ENCODE data around the gene IL12RB1. TPM values are rescaled to one million over a fixed set of nuclear protein-coding genes. Genes with fewer than 3 reads are reported as not detected.
"Not testable (repeated sequence)": the region's sequence is repeated elsewhere in the genome, so short reads cannot be mapped to it uniquely, and the experiment has no call there.

Gene IL12RB1
- total RNA-seq, 2 experiments from 2014 or later: 66.1 to 70.6 TPM

GRCh38 chr19:18057557-18057956 is 29.2 kb downstream of the IL12RB1 start:
- Mint-ChIP-seq H3K4me3 (no peak overlapping the region), H3K27ac (no peak overlapping the region)
- DNase-seq: no peak

DNA sequence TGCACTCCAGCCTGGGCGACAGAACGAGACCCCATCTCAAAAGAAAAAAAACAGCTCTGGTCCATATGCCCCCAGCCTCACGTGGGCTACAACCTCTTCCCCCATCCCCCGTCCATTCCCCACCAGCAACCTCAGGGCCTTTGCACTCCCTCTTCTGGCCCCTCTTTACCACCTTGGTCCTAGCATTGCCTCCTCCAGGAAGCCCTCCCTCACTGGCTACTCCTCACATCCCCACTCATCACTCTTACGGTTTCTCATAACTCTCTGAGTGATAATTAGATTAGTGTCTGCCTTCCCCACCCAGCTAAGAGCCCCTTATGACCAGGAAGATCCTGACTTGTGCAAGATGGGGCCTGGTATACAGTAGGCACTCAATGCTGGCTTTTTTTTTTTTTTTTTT is 30.8 kb downstream of the IL12RB1 start:
- Mint-ChIP-seq H3K27ac (no peak overlapping the region), H3K9me3 (no peaks in the 10 kb centered on the region), H3K36me3 (ENCODE audit: low read depth) (peaks cover 13% of the 10 kb centered on the region), H3K27me3 (peaks cover 1% of the 10 kb centered on the region), H3K4me1 (peaks cover 16% of the 10 kb centered on the region), H3K4me3 (no peak overlapping the region)
- POLR2A ChIA-PET: interaction anchor here (0.8 to 3.1 kb wide), 4 partner anchors 10 to 55 kb away, joined by 3 to 15 read pairs (median 6); no protein-coding TSS in a partner anchor
- no peak for DNase-seq
- CTCF ChIA-PET: interaction anchor here (0.6 to 7.7 kb wide), 7 partner anchors 31 to 197 kb away, joined by 3 to 51 read pairs (median 3); partner anchors contain the start of genes ARRDC2, CCDC124 and IL12RB1

More at GRCh38 chr19:18057557-18057956, 29.2 kb downstream of the IL12RB1 start:
- Mint-ChIP-seq H3K27me3 (no peaks in the 10 kb centered on the region), H3K4me1 (peaks cover 14% of the 10 kb centered on the region), H3K36me3 (ENCODE audit: low read depth) (peaks cover 22% of the 10 kb centered on the region), H3K9me3 (no peaks in the 10 kb centered on the region)
- ChIA-PET POLR2A (interaction anchor here (0.6 to 5.5 kb wide), 5 partner anchors 12 to 56 kb away, joined by 3 to 23 read pairs (median 3); partner anchors contain the start of gene ARRDC2), CTCF (interaction anchor here (0.5 to 7.7 kb wide), 6 partner anchors 8 to 120 kb away, joined by 3 to 51 read pairs (median 4); partner anchors contain the start of gene ARRDC2)

- Mint-ChIP-seq H3K36me3 (ENCODE audit: low read depth) (peaks cover 4% of the 10 kb centered on the region), H3K27ac (no peak overlapping the region), H3K4me3 (no peak overlapping the region), H3K4me1 (peaks cover 23% of the 10 kb centered on the region), H3K27me3 (peaks cover 6% of the 10 kb centered on the region), H3K9me3 (no peaks in the 10 kb centered on the region)
- ChIA-PET CTCF (no interaction called here), POLR2A (interaction anchor here (1.2 kb wide), 1 partner anchor 29 kb away, joined by 5 read pairs; no protein-coding TSS in a partner anchor)
- no peak for DNase-seq
Observed at GRCh38 chr19:18053576-18054219, 33.0 kb downstream of the IL12RB1 start.

DNA sequence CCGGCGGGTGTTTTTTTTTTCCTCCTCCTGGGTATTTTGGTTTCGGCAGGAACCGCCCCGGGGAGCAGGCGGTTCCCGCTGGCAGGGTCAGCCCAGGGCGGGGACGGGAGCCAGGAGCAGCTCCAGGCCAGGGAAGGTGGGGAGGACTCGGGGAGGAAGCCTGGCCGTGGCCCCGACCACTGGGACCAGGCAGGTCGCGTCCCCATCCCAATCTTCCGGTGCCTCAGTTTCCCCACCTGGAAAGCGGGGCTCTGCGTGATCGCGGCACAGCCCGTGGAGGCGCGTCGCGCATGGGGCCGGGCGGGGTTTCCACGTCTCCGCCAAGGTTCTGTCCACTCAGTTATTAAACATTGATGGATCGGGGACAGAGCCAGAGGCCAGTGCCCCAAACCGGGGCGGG is 34.8 kb downstream of the IL12RB1 start:
- no peak overlapping the region for H3K27ac Mint-ChIP-seq
- POLR2A ChIA-PET: interaction anchor here (0.8 kb wide), 1 partner anchor 52 kb away, joined by 3 read pairs; no protein-coding TSS in a partner anchor

DNA sequence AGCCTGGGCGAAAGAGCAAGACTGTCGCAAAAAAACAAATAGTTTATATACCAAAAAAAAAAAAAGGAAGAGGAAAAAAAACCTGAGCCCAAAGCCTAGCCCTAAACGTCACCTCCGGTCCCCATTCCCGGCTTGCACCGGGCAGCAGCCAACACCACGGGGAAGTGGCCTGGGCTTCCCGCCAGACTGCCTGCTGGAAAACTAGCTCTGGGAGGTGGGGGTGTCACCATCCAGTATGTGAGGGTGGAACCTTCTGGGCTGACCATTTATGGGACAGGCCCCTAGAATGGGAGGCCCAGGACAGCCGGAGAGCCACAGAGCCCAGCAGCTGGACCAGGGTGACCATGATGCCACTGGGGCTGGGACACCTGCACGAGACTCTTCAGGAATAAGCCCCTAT is 37.3 kb downstream of the IL12RB1 start:
- H3K4me1 Mint-ChIP-seq: peaks cover 36% of the 10 kb centered on the region

More for the DNA sequence above, 34.8 kb downstream of the IL12RB1 start:
- no peak for DNase-seq
- Mint-ChIP-seq H3K9me3 (no peaks in the 10 kb centered on the region), H3K4me1 (peaks cover 13% of the 10 kb centered on the region), H3K27me3 (peaks cover 6% of the 10 kb centered on the region), H3K4me3 (no peak overlapping the region), H3K36me3 (ENCODE audit: low read depth) (no peaks in the 10 kb centered on the region)
- CTCF ChIA-PET: interaction anchor here (1.0 kb wide), 1 partner anchor 44 kb away, joined by 5 read pairs; no protein-coding TSS in a partner anchor

DNA sequence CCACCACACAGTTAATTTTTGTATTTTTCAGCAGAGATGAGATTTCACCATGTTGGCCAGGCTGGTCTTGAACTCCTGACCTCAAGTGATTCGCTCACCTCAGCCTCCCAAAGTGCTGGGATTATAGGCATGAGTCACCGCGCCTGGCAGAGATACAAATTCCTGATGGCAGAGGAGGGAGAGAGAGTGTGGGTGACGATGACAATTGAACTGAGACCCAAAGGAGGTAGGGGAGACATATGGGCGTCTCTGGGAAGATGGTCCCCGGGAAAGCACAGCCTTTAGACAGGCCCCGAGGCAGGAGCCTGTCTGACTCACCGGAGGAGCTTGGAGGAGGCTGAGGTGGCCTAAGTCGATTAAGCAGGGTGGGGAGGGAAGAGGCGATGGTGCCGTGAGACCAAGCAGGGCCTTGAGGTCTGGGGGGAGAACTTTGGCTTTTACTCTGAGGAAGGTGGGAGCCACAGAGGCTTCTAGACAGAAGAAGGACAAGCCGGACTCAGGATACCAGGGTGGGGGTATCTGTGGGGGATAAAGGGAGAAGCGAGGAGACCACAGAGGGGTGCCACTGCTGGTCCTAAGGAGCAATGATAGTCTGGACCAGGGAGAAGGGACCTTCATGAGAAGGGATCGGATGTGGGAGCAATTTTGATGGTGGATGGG is 40.5 kb downstream of the IL12RB1 start:
- DNase-seq: no peak
- H3K27ac Mint-ChIP-seq: no peak overlapping the region

More for the DNA sequence above, 37.3 kb downstream of the IL12RB1 start:
- H3K4me3 Mint-ChIP-seq: no peak overlapping the region
- no peaks in the 10 kb centered on the region for H3K9me3 Mint-ChIP-seq
- no peak overlapping the region for H3K27ac Mint-ChIP-seq
- POLR2A ChIA-PET: interaction anchor here (1.0 kb wide), 1 partner anchor 9 kb away, joined by 3 read pairs; no protein-coding TSS in a partner anchor
- no peaks in the 10 kb centered on the region for H3K36me3 Mint-ChIP-seq (ENCODE audit: low read depth)
- DNase-seq: no peak
- H3K27me3 Mint-ChIP-seq: peaks cover 18% of the 10 kb centered on the region
- CTCF ChIA-PET: no interaction called here

DNA sequence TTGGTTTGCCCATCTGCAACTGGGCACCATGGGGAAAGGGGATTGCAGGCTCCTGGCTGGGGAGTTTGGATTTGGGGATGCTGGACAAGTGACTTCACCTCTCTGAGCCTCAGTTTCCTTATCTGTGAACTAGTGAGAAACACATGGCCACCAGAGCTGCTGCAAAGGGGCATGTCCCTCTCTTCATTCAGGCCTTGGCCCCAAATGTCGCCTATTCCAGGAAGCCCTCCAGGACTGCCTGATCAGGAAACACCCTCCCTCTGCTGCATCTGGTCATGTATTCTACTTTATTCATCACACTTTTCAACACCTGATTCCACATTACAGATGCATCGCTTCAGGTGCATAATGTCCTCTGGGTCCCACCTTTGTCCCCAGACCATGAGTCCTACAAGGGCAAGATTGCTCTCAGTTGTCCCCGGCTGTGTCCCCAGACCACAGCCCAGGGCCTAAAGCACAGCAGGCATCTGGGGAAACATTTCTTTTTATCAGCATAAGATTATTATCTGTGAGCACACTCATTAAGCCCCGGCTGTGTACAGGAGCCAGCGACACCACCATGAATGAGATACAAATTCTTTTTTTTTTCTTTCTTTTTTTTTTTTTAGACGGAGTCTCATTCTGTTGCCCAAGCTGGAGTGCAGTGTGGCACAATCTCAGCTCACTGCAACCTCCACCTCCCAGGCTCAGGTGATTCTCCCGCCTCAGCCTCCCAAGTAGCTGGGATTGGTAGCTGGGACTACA is 41.3 kb downstream of the IL12RB1 start:
- Mint-ChIP-seq H3K4me1 (peaks cover 39% of the 10 kb centered on the region), H3K27ac (peak overlapping the region; percentile 71), H3K9me3 (peaks cover 9% of the 10 kb centered on the region), H3K4me3 (peak overlapping the region; percentile 31), H3K36me3 (ENCODE audit: low read depth) (peaks cover 4% of the 10 kb centered on the region), H3K27me3 (peaks cover 39% of the 10 kb centered on the region)
- CTCF ChIA-PET: interaction anchor here (0.5 to 2.1 kb wide), 18 partner anchors 12 to 297 kb away, joined by 3 to 10 read pairs (median 3); partner anchors contain the start of genes ARRDC2 and CCDC124
- DNase-seq: no peak
- POLR2A ChIA-PET: interaction anchor here (0.7 to 2.7 kb wide), 19 partner anchors 11 to 215 kb away, joined by 3 to 17 read pairs (median 4); partner anchors contain the start of genes ARRDC2, CCDC124, IL12RB1 and MAST3

More for the DNA sequence above, 40.5 kb downstream of the IL12RB1 start:
- Mint-ChIP-seq H3K4me1 (peaks cover 44% of the 10 kb centered on the region), H3K27me3 (peaks cover 38% of the 10 kb centered on the region), H3K4me3 (no peak overlapping the region), H3K9me3 (peaks cover 3% of the 10 kb centered on the region), H3K36me3 (ENCODE audit: low read depth) (peaks cover 4% of the 10 kb centered on the region)
- ChIA-PET POLR2A (interaction anchor here (1.9 to 2.7 kb wide), 2 partner anchors 10 to 51 kb away, joined by 5 to 15 read pairs; partner anchors contain the start of gene MAST3), CTCF (interaction anchor here (0.7 to 2.1 kb wide), 3 partner anchors 11 to 114 kb away, joined by 4 to 9 read pairs (median 4); partner anchors contain the start of gene CCDC124)

DNA sequence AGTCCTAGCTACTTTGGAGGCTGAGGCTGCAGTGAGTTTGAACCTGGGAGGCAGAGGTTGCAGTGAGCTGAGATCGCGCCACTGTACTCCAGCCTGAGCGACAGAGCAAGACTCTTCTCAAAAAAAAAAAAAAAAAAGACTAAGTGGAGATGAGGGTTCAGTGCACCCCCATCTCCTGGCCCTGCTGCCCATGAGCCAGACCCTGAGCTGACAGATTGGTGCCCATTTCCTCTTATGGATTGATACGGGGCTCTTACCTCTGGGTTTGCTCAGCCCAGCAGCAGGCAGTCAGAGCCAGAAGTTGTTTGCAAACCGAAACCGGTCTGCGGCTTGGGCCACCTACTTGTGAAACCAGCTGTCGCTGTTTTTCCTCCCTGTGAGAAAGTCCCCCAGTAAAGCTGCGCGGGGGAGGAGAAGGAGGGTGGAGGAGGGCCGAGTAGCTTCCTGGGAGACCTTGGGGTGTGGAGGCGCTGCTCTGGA is 41.9 kb downstream of the IL12RB1 start:
- CTCF ChIA-PET: interaction anchor here (0.5 to 2.1 kb wide), 18 partner anchors 12 to 297 kb away, joined by 3 to 10 read pairs (median 3); partner anchors contain the start of gene ARRDC2
- Mint-ChIP-seq H3K27me3 (peaks cover 39% of the 10 kb centered on the region), H3K4me1 (peaks cover 33% of the 10 kb centered on the region), H3K27ac (peak overlapping the region; percentile 71), H3K36me3 (ENCODE audit: low read depth) (peaks cover 4% of the 10 kb centered on the region), H3K4me3 (peak overlapping the region; percentile 35), H3K9me3 (peaks cover 9% of the 10 kb centered on the region)
- DNase-seq: peak; percentile 93
- POLR2A ChIA-PET: interaction anchor here (0.7 to 2.7 kb wide), 22 partner anchors 10 to 574 kb away, joined by 3 to 17 read pairs (median 3); partner anchors contain the start of genes ARRDC2, CCDC124, IL12RB1 and MAST3

- Mint-ChIP-seq H3K9me3 (peaks cover 9% of the 10 kb centered on the region), H3K36me3 (ENCODE audit: low read depth) (peaks cover 4% of the 10 kb centered on the region), H3K4me3 (no peak overlapping the region), H3K27me3 (peaks cover 39% of the 10 kb centered on the region), H3K4me1 (peaks cover 33% of the 10 kb centered on the region), H3K27ac (no peak overlapping the region)
- CTCF ChIA-PET: interaction anchor here (1.1 kb wide), 1 partner anchor 105 kb away, joined by 3 read pairs; no protein-coding TSS in a partner anchor
- no peak for DNase-seq
- POLR2A ChIA-PET: interaction anchor here (0.7 to 2.0 kb wide), 5 partner anchors 17 to 573 kb away, joined by 3 to 17 read pairs (median 3); partner anchors contain the start of genes IL12RB1 and SLC27A1
Observed at GRCh38 chr19:18043676-18044075, 43.1 kb downstream of the IL12RB1 start.

DNA sequence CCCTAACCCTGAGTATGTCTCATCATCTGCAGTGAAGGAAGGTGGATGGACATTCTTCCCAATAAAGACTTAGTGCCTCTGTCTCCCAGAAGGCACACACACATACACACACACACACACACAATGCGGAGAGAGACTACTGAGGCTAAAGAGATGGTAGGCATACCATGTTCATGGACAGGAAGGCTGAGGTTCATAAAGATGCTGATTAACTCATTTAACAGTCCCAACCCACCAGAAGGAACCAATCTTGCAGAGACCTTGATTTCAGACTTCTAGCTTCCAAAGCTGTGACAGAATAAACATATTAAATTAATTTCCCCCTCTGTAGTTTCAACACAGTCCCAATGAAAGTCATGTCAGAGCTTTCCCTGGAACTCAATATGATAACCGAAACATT is 45.7 kb downstream of the IL12RB1 start:
- Mint-ChIP-seq H3K9me3 (peaks cover 9% of the 10 kb centered on the region), H3K4me1 (peaks cover 27% of the 10 kb centered on the region), H3K36me3 (ENCODE audit: low read depth) (peaks cover 4% of the 10 kb centered on the region), H3K4me3 (no peak overlapping the region), H3K27ac (no peak overlapping the region), H3K27me3 (peaks cover 34% of the 10 kb centered on the region)
- CTCF ChIA-PET: no interaction called here
- DNase-seq: no peak
- POLR2A ChIA-PET: interaction anchor here (1.4 kb wide), 1 partner anchor 8 kb away, joined by 3 read pairs; no protein-coding TSS in a partner anchor

- CTCF ChIA-PET; H3K27me3 Mint-ChIP-seq; H3K4me1 Mint-ChIP-seq; H3K4me3 Mint-ChIP-seq; H3K9me3 Mint-ChIP-seq; POLR2A ChIA-PET; H3K36me3 Mint-ChIP-seq (ENCODE audit: low read depth); DNase-seq; H3K27ac Mint-ChIP-seq: not testable (repeated sequence)
Observed at GRCh38 chr19:18032102-18032501, 54.6 kb downstream of the IL12RB1 start.

- H3K4me3 Mint-ChIP-seq; H3K4me1 Mint-ChIP-seq; H3K27ac Mint-ChIP-seq; H3K27me3 Mint-ChIP-seq; CTCF ChIA-PET; DNase-seq; H3K9me3 Mint-ChIP-seq; H3K36me3 Mint-ChIP-seq (ENCODE audit: low read depth): not testable (repeated sequence)
- POLR2A ChIA-PET: interaction anchor here (0.5 kb wide), 1 partner anchor 172 kb away, joined by 3 read pairs; the partner anchor contains the start of gene RPL18A
Observed at GRCh38 chr19:18031401-18031800, 55.3 kb downstream of the IL12RB1 start.

Data from activated CD4-positive, alpha-beta memory T cell treated with anti-CD3 and anti-CD28 coated beads, Interleukin-2, amount 10 ng/mL, durations not matched to agents 7 days and 5 days (primary cell).